Activated T-helper 1 cell treated with Interleukin-2 at 50 U/mL for 16 hours (primary cell): ENCODE measurements around the gene SHISAL1.

Experiments
- DNase-seq: peaks from one replicate; pipeline ENCODE4 v3.0.0-alpha.2; 2020; ENCODE audit warnings: low read depth

Gene SHISAL1

DNA sequence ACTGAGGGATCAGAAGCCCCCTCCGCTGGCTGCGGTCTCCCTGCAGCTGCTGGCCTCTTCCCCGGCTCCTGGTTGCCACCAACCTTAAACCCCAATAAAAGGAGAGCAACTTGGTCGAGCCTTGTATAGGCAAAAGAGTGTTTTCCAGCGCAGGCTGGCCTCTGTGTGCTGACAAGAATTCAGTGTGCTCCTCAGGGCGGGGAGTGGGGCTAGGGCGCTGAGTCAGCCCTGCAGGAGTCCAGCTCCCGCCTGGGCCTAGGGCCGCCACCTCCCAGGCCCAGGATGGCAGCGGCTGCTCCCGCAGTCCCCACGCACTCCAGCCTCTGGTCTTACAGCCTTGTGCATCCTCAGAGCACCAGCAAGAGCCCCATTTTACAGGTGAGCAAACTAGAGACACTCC is at the start of gene SHISAL1:
SHISAL1 (minus strand) TSS at position 186 of the 400 bp plus-strand sequence. CDS start 12,006 bp downstream, outside the sequence.
- no peak for DNase-seq

DNA sequence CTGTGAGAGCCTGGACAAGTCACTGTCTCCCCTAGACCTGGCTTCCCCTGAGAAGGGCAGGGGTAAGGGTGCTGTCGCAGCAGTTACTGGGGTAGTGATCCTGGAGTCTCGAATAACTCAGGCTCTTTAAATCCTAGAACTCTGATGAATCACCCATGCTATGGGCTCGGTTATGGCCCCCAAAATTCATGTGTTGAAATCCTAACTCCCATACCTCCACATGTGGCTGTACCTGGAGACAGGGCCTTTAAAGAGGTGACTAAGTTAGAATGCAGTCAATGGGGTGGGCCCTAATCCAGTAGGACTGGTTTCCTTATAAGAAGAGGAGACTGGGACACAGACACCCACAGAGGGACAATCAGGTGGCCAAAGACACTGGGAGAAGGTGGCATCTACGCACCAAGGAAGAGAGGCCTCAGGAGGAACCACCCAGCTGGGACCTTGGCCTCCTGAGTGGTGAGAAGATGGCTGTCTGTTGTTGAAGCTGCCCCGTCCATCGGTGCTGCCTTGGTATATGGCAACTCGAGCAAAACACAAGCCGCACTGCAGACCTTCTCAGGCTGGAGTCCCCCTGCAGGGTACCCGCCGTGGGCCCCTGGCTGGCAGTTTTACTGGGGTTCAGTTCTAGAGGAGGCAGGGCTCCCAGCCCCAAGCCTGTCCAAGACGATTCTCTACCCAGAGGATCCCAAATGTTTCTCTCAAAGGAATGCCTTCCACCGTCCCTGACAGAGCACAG is 48.8 kb upstream of the SHISAL1 start:
- no peak for DNase-seq

DNA sequence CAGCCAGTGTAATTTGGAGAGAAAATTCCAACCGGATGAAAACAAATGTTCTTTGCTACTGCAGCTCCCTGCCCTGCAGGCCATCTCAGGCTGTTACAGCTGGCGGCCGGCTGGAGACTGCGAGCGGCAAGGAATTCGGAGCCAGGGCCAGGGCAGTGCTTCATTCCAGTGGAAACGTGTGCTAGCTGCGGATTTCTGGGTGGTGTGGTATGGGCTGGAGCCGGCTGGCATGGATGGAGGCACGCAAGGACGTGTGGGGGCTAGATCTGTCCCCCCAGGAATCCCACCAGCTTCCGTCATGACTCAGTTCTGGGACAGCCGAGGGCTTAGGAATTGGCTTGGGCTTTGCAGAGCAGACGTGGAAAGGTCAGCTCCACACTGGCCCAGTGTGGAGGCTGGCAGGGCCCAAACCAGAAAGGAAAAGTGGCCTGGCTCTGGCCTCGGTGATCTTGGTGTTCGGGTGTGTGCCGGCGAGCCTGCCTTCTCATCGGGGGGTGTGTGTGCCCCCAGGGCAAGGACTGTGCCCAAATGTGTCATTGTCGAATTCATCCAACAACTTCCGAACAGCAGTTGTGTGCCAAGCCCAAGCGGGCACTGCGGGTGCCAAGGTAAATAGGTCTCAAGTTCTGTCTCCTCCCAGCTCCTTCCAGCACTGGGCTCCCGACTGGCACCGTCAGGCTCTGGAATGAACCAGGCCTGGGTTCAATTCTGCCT is 48.1 kb upstream of the SHISAL1 start:
- no peak for DNase-seq

DNA sequence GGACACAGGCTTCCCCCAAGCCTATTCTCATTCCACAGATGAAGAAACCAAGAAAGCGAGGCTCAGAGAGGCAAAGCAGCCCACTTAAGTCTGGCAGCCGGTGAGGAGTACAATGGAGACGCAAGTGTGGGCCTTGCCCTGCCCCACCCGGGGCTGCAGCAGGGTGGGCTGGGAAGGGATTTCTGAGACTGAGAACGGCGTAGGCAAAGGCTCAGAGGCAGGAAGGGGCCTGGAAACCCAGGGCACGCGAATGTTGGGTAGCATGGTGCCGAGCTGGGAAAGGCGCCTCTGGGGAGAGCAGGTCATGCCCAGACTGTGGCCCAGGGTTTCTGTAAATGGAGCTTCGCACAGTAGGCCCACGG is 47.5 kb upstream of the SHISAL1 start:
- no peak for DNase-seq

DNA sequence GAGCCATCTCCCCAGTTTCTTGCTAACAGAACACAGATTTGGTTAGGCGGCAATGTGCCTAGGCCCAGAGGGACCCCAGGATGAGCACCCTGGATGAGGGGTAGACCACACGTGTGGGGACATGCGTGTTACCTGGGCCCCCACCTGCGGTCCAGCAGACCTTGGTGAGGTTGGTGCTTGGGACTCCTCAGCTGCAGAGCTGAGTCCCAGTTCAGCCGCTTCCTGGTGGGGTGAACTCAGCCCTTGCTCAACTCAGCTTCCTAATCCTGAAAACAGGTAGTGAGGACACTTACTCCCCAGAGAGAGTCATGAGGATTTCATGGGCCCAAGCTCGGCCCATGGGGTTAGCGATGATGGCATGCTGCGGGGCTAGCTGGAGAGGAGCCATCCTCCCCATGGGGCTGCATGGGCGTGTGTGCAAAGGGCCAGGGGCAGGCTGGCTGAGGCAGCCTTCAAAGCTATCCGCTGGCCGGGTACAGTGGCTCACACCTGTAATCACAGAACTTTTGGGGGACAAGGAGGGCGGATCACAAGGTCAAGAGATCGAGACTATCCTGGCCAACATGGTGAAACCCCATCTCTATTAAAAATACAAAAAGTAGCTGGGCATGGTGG is 46.9 kb upstream of the SHISAL1 start:
- DNase-seq: no peak

DNA sequence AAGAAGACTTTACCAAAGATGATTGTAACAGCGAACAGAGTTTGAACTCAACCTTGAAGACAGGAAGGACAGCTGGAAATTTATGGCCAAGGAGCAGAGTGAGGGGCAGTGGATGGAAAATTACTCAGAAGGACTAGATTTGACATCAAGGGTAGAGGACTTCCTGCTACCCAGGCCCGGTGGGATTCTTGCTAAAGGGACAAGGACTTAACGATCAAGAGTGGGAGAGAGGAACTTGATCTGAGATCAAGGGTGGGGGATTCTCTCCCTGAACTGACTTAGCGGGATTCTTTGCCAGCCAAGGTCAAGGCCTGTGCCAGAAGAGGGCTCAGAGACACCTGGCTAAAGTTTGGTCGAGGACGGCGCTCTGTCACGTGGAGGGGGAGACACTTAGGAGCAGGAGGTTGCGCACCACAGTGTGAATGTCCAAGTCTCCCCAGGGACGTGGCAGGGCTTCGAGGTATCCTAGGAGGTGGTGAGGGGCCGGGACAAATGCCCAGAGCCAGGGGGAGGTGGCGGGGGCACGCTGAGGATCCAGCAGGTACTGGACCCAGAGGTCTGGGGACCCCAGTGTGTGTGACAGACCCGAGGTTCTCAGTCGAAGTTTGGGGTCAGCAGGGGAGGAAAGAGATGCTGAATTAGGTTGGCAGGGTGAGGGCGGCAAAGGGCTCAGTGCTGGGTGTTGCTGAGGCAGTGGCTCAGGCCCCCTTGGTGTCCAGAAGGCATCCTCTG is 46.1 kb upstream of the SHISAL1 start:
- no peak for DNase-seq

DNA sequence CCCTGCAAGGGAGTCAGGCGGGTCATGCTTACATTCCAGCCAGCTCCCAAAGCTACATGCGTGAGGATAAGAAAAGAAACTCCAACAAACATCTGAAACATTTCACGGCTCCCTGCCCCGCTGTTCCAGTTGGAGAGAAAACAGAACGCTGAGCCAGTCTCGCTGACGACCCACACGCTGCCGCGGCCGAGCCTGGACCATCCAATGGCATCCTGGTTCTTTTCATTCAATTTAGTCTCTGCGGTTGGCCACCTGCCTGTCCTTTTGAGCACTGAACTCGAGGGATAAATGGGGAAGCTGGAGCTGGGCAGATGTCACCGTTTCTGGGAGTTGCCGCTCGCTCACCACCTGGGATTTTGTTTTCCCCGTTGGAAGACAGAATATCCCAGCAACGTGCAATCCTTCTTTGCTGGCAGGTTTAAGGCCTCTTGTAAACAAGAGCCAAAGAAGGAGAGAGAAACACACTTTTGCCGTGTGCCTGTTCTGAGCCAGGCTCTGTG is 45.3 kb upstream of the SHISAL1 start:
- DNase-seq: no peak

DNA sequence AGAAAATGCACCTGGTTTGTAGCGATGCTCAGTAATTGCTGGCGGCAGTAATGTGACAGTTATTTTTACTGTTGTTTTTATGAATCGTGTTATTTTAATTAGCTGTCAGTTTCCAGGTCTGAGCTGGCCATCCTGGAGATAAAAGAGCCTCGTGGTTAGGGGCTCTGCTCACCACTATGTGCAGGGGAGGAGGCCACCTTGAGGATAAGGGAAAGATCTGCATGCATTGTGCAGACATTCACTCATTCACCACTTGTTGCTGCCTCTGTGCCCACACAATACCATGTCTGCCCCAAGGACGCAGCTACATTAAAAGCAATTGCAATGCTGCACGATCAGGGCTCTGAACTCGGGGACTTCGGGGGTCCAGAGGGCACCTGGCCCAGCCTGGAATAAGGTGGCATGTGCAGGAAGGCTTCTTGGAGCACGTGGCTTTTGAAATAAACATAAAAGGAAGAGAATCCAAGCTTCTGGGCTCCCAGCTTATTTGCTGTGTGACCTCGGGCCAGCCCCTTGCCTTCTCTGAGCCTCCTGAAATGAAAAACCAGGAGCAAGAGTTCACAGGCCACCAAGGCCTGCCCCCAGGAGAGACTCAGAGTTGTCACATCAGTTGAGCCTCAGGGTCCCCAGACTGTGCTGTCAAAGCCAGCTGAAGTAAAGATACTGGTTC is 44.7 kb upstream of the SHISAL1 start:
- no peak for DNase-seq

DNA sequence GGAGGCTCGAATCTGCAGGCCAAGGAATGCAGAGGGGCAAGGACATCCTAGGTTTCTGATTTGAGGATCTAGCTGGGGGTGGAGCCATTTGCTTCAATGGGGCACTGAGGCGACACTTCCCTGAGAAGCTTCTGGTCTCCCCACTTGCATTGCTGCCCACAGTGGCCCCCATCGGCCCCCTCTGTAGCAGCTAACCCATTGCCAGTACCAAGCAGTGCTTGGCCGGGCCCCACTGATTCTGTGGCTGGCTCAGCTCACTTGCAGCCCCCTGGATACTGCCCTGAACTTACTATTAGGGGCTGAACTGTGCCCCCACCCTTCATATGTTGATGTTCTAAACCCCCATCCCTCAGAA is 42.9 kb upstream of the SHISAL1 start:
- DNase-seq: no peak

DNA sequence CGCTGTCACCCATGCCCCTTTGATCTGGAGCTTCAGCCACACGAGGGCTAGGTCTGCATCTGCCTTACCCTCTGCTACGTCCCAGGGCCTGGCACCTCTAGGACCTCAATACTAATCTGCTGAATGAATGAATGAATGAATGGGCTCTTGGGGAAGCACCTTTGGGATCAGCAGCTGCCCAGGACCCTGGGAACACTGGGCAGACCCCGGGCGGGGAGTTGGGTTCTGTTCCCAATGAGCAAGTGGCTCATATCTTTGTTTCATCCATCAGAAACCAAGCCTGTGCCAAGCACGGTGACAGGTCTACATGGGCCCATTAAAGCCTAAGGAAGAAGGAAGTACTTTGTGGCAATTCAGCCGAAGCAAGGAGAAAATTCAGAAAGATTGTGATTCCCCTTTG is 41.5 kb upstream of the SHISAL1 start:
- DNase-seq: no peak

DNA sequence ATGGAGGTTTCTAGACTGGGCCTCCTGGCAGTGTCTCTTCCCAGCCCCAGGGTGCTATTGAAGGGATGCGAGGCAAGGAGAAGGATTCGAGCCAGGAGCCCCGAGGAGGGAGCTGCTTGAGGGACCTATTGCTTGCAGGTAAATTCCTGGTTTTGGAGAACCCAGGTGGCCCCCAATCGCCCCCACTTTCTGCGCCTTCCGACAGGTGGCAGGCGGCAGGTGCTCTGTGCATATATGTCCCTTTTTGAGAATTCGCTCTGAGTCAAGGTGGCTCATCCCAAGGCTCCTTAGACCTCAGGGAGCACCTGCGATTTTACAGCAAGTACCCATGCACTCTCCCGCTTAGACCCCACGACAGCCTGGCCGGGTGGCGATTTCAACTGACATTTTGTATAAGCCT is 40.3 kb upstream of the SHISAL1 start:
- no peak for DNase-seq

DNA sequence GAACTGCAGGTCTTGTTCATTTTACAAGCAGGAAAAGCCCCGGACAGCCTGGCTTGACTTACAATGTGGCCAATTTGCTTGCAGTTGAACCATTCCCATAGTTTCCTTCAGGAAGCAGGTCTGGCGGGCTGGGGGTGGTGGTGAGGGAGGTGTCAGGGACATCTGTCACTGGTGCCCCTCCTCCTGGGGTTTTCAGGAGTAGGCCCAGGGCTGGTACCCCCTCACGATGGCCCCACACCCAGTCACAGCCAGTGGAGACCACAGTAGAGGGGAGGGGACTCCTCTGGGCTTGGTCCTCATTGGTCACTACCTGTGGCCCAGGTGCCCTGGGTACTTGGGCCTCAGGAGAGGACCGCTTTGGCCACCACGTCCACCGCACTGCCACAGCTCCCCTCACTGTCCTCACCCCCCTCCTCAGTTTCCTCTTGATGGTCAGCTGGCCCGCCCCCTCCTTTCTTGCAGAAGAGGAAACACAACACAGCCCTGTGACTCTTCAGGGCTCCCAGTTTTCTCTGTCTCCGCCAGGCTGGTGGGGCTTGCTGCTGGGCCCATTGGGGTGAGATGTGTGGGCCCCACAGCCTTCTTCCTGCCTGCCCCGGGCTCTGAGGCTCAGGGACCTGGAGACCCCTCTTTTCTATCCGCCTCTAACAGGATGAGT is 39.8 kb upstream of the SHISAL1 start:
- no peak for DNase-seq

DNA sequence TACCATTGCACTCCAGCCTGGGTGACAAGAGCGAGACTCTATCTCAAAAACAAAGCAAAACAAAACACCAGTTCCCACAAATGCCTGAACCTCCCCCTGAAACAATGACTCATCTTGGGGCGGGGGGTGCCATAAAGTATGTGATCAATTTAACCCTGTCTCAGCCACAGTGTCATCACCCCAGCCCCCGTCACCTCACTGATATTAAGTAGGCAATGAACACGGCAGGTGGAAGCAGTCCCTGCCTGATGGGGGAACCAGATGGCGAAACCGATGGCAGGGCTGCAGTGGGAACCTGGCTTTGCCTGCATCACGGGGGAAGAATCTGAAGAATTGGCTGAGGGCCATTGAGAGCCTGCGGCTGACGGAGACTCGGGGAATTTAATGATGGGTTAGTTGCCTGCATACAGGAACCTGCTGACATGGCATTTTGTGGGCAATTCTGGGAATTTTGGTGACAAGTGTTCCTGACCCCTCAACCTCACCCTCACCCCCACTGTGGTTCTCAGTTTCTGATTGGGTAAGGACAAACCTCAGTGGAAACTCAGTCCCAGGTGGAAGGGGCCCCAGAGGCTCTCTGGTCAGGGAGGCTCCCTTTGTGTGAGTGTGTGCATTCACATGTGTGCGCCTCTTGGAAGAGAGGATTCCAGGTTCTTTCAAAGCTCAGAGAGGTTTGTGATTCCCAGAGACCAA is 39.1 kb upstream of the SHISAL1 start:
- no peak for DNase-seq

DNA sequence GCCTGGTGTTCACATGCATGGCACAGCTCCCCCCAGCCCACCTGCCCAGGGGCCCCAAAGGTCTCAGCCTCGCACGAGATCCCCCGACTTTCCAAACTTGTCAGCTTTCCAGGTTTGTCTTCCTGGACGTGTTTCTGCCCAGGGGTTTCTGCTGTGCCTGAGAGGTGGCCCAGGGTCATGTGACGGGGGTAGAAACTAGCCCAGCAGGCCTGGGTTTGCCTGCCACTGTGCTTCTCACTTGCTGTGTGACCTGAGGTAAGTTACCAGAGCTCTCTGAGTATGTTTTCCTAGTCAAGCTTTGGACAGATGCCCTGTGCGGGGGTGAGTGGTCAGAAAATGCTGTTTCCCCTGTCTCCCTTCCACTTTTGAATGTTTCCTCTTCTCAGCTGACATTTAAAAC is 38.3 kb upstream of the SHISAL1 start:
- no peak for DNase-seq

DNA sequence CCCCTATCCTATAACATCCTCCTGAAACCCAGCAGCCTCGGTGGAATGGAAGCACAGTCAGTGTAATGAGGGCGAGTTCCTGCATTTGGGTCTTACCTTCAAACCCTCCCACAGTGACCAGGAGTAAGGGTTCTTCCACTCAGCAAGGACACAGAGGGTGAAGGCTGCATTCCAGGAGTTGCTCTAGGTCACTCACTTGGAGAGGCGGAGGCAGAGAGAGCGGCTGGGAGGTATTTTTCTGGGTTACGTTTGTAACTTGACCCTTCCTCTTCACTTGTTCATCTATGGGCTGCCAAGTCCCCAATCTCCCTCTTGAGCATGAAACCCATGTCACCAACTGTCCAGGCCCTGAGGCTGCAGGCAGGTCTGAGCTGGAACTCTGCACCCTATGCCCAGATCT is 36.8 kb upstream of the SHISAL1 start:
- DNase-seq: no peak

DNA sequence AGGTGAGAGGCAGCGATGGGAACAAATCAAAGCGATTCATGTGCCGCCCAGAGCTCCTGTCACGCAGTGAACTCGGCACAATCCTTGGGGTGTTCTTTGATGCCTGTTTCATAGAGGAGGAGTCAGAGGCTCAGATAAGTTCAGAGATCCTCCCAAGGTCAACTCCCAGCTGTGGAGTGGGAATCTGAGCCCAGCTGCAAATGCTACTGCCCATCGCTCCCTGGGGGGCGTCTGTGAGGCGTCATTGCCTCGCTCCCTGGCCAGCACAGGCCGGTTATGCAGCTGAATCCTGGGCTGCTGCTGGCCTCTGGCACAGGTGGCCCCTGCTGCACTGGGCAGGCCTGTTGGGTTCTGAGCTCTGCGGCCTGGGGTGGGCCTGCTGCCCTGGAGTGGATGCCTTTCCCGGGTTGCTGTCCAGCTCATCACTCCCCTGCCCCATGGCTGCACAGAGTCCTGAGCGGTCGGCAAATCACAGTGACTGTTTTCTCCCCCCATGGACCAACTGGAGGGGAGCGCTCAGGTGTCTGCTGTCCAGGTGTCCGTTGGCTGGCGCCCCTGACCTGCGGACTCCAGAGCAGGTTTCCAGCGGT is 36.3 kb upstream of the SHISAL1 start:
- no peak for DNase-seq

DNA sequence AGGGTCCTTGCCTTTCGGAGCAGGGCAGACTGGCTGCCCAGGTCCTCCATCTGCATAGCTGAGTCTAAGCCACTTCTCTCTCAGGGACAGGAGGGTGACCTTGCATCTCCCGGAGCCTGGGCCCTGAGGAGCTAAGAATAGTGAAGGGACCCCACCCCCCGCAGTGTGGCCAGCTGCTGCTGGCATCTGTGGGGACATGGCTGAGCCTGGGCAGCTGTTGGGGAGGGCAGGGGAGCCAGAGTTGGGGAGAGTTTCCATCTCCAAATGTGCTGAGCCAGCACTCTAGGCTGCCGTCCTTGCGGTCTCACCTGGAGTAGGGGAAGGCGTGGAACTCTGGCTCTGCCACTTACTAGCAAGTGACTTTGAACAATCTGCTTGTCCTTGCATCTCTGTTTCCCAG is 34.8 kb upstream of the SHISAL1 start:
- DNase-seq: no peak

DNA sequence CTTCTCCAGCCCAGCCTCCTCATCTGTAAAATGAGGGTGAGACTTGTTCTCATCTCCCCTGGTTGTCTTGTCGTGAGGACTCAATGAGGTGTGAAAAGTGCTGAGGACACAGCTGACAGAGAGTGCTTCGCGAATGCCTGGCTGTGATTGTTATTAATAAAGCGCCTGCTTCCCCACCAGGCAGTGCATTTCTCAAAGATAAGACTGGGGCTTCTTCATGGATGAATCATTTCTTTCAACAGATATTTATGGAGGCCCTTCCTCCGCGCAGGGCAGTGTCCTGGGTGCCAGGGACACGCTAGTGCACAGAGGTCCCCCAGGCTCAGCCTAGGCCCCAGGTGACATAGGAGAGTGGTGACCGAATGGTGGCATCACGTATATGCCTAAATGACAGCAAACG is 34.3 kb upstream of the SHISAL1 start:
- DNase-seq: no peak

DNA sequence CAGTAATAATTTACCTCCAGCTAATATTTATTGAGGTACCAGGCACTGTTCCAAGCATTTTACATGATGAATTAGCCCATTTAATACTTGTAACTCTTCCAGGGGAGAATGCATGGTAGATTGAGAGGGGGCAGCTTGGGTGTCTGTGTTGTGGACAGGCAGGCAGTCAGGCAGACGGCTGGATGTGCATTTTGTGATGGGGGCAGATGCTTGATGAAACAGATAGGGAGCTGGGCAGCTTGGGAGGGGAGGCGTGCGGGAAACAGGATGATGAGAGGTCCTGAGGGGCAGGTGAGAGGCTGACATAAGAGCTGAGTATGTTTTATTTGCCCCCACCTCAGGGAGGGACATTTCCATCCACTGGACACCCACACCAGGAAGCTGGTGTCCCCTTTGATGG is 33.1 kb upstream of the SHISAL1 start:
- DNase-seq: no peak

DNA sequence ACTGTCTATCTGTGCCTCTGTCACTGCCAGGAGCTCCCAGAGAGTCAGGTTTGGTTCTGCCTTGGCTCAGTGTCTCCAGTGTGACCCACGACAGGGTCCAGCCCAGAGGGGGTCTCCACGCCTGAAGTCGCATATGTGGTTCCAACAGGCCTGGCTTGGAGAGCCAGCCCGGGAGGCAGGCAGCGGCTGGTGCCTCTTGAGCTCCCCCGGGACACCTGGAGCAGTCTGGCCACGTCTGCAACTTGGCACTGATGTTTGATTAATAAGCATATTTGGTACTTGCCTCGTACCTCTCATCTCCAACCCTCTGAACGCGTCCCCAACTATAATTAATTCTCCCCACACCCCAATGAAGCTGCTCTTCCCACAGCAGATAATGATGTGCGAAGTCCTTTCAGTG is 31.7 kb upstream of the SHISAL1 start:
- no peak for DNase-seq
